ENCODE results near the gene CTSW. TPM values are rescaled to one million over a fixed set of nuclear protein-coding genes. Genes with fewer than 3 reads are reported as not detected.
A peak's percentile ranks its signal among the peaks of the same experiment; 100 is the strongest.

CTSW gene
- polyA plus RNA-seq, 2 of the 4 experiments (the other 2 are of a cell fraction), result not detected

- 77% methylated on average over 15 of the region's 24 CpGs for WGBS (ENCODE audit: missing lambda C conversion rate)
- H3K4me2 ChIP-seq, result no peak overlapping the region
- no peak overlapping the region for H3K4me3 ChIP-seq
- DNase-seq (ENCODE audit: low read depth in 1 of 2, low spot score in 1 of 2), result no peak
- FAIRE-seq, result no peak
- ChIA-PET CTCF (interaction anchor here (1.1 to 7.5 kb wide), 5 partner anchors 10 to 159 kb away, joined by 3 to 158 read pairs (median 12); partner anchors contain the start of genes C11orf68, CFL1, FIBP and KAT5), POLR2A (interaction anchor here (0.8 to 2.9 kb wide), 7 partner anchors 10 to 18 kb away, joined by 3 to 15 read pairs (median 6); partner anchors contain the start of genes FIBP and MUS81)
- H3K27ac ChIP-seq, result peak overlapping the region in 1 of 2 experiments; percentile 35; a peak in 2 of 6 replicates
- no peaks in the 10 kb centered on the region for H3K9me3 ChIP-seq
- TF ChIP-seq RFX5 (IDR thresholded peaks at IDR 0.05) (no peak), HOXA7 (CRISPR knock-in tag; IDR thresholded peaks at IDR 0.05) (no peak), ZNF302 (CRISPR knock-in tag; IDR thresholded peaks at IDR 0.05) (no peak), JUN (IDR thresholded peaks at IDR 0.05) (no peak), SMC3 (IDR thresholded peaks at IDR 0.05) (no peak), HOXB5 (CRISPR knock-in tag; IDR thresholded peaks at IDR 0.05) (no peak), FOSL2 (IDR thresholded peaks at IDR 0.05) (no peak), FOSL2 (CRISPR knock-in tag; IDR thresholded peaks at IDR 0.05) (no peak)
- peaks cover 6% of the 10 kb centered on the region for H3K4me1 ChIP-seq
- ATAC-seq, result peak; percentile 6 to 7; a peak in 3 of 6 replicates
These were observed 8.6 kb upstream of the CTSW start for GRCh38 chr11:65870706-65871681.

- ChIA-PET CTCF (interaction anchor here (1.1 to 7.5 kb wide), 3 partner anchors 11 to 18 kb away, joined by 4 to 158 read pairs (median 78); partner anchors contain the start of genes CFL1, FIBP and MUS81), POLR2A (interaction anchor here (0.6 to 1.8 kb wide), 5 partner anchors 12 to 19 kb away, joined by 3 to 10 read pairs (median 6); partner anchors contain the start of genes FIBP and MUS81)
- FAIRE-seq, result no peak
- WGBS (ENCODE audit: missing lambda C conversion rate), result 90% methylated on average over 14 of the region's 26 CpGs
- Histone ChIP-seq H3K4me2 (no peak overlapping the region), H3K4me1 (peaks cover 6% of the 10 kb centered on the region), H3K9me3 (no peaks in the 10 kb centered on the region), H3K4me3 (no peak overlapping the region), H3K27ac (peak overlapping the region in 1 of 2 experiments; percentile 82; a peak in 3 of 6 replicates)
- ATAC-seq, result peak; percentile 1 to 6; a peak in 1 of 6 replicates
- no peak for DNase-seq (ENCODE audit: low read depth in 1 of 2, low spot score in 1 of 2)
- TF ChIP-seq NPAS2 (CRISPR knock-in tag; IDR thresholded peaks at IDR 0.05; ENCODE audit: borderline replicate concordance), result no peak
These were observed 7.7 kb upstream of the CTSW start for GRCh38 chr11:65871811-65872548.

- 35% methylated on average over 13 of the region's 69 CpGs for WGBS (ENCODE audit: missing lambda C conversion rate)
- Histone ChIP-seq H3K4me2 (peak within 1 kb of the TSS; percentile 100), H3K9me3 (no peaks in the 10 kb centered on the region), H3K27ac (peak within 1 kb of the TSS; percentile 82 to 84), H3K4me3 (peak within 1 kb of the TSS; percentile 55), H3K4me1 (peaks cover 6% of the 10 kb centered on the region)
- TF ChIP-seq KDM1A (IDR thresholded peaks at IDR 0.05; ENCODE audit: low read depth) (no peak), EHF (CRISPR knock-in tag; IDR thresholded peaks at IDR 0.05) (no peak), ZC3H11A (IDR thresholded peaks at IDR 0.05) (no peak), CBX2 (IDR thresholded peaks at IDR 0.05; ENCODE audit: borderline replicate concordance, low read depth) (no peak), RAD21 (conservative IDR thresholded peaks at IDR 0.05 in 1 of 2, IDR thresholded peaks at IDR 0.05 in 1 of 2) (no peak), HOXB13 (CRISPR knock-in tag; IDR thresholded peaks at IDR 0.05; ENCODE audit: low read depth) (no peak), HMGXB4 (CRISPR knock-in tag; IDR thresholded peaks at IDR 0.05; ENCODE audit: borderline replicate concordance) (no peak)
- FAIRE-seq (no peak), ATAC-seq (no peak), DNase-seq (ENCODE audit: low read depth in 1 of 2, low spot score in 1 of 2) (no peak)
- POLR2A ChIA-PET, result interaction anchor here (0.6 to 2.0 kb wide), 5 partner anchors 13 to 161 kb away, joined by 3 to 10 read pairs (median 6); partner anchors contain the start of genes CCDC85B, KAT5 and MUS81
- CTCF ChIA-PET, result interaction anchor here (1.4 to 7.5 kb wide), 5 partner anchors 10 to 115 kb away, joined by 4 to 158 read pairs (median 12); partner anchors contain the start of genes CFL1, FIBP and MUS81
These were observed 6.9 kb upstream of the CTSW start, which contains the start of gene EFEMP2 for GRCh38 chr11:65872586-65873317. Gene EFEMP2, minus strand, starts transcription at chr11:65872800. Its CDS starts 446 bp downstream, at chr11:65872354.
